GF-D8 (cell line): ENCODE measurements around the gene MANBA.

ENCODE experiments used
- DNase-seq: peaks from one replicate; lab custom pipeline; 2025; lab: John Stamatoyannopoulos, UW

Gene MANBA

GRCh38 chr4:102678107-102678506 is 82.7 kb downstream of the MANBA start:
- DNase-seq, result no peak

- no peak for DNase-seq
Measured at GRCh38 chr4:102675141-102675540, 85.6 kb downstream of the MANBA start.

GRCh38 chr4:102667001-102667400 is 93.8 kb downstream of the MANBA start:
- no peak for DNase-seq

- DNase-seq, result no peak
Measured at GRCh38 chr4:102665527-102665926, 95.2 kb downstream of the MANBA start.

GRCh38 chr4:102663073-102663472 is 97.7 kb downstream of the MANBA start:
- DNase-seq, result peak; percentile 57

- no peak for DNase-seq
Measured at GRCh38 chr4:102657206-102657605, 103.6 kb downstream of the MANBA start.

GRCh38 chr4:102647117-102647516 is 113.7 kb downstream of the MANBA start:
- DNase-seq, result no peak

- no peak for DNase-seq
Measured at GRCh38 chr4:102642631-102643298, 118.0 kb downstream of the MANBA start.

- DNase-seq, result no peak
Measured at GRCh38 chr4:102641793-102642192, 119.0 kb downstream of the MANBA start.

GRCh38 chr4:102640669-102641068 is 120.1 kb downstream of the MANBA start:
- DNase-seq, result no peak

- no peak for DNase-seq
Measured at GRCh38 chr4:102639598-102639997, 121.2 kb downstream of the MANBA start.

GRCh38 chr4:102638621-102639020 is 122.1 kb downstream of the MANBA start:
- no peak for DNase-seq

GRCh38 chr4:102637391-102637790 is 123.4 kb downstream of the MANBA start:
- no peak for DNase-seq

- DNase-seq, result no peak
Measured at GRCh38 chr4:102633100-102633499, 127.7 kb downstream of the MANBA start.

GRCh38 chr4:102632241-102633065 is 128.3 kb downstream of the MANBA start:
- DNase-seq, result no peak

GRCh38 chr4:102631616-102632015 is 129.2 kb downstream of the MANBA start:
- DNase-seq, result no peak

- DNase-seq, result no peak
Measured at GRCh38 chr4:102629673-102630072, 131.1 kb downstream of the MANBA start.

- DNase-seq, result no peak
Measured at GRCh38 chr4:102627831-102628523, 132.8 kb downstream of the MANBA start.

GRCh38 chr4:102625232-102625930 is 135.4 kb downstream of the MANBA start:
- peak; percentile 61 for DNase-seq

- DNase-seq, result no peak
Measured at GRCh38 chr4:102624505-102624904, 136.3 kb downstream of the MANBA start.

GRCh38 chr4:102623622-102624021 is 137.1 kb downstream of the MANBA start:
- no peak for DNase-seq
